Choroid plexus epithelial cell (primary cell): ENCODE results near the gene PELO.
"Not testable (repeated sequence)": the region's sequence is repeated elsewhere in the genome, so short reads cannot be mapped to it uniquely, and the experiment has no call there.

Experiments used
- DNase-seq: peaks from one replicate; pipeline ENCODE4 v3.0.0-alpha.2; 2010; ENCODE audit warnings: low read depth
- H3K4me3 ChIP-seq: 2 replicates; pipeline ENCODE4 v1.5.1; 2011; ENCODE audit warnings: low read depth, mild to moderate bottlenecking, control low read depth, low read length, moderate library complexity
- CTCF ChIP-seq: conservative IDR thresholded peaks from 2 replicates; pipeline ENCODE4 v1.5.1; 2011; ENCODE audit warnings: low read depth, mild to moderate bottlenecking, control low read depth, inconsistent platforms, low read length, moderate library complexity

The PELO gene

GRCh38 chr5:52810426-52810825, 22.7 kb downstream of the PELO start:
- DNase-seq = no peak
- TF ChIP-seq CTCF = no peak
- H3K4me3 ChIP-seq = no peak overlapping the region

DNA sequence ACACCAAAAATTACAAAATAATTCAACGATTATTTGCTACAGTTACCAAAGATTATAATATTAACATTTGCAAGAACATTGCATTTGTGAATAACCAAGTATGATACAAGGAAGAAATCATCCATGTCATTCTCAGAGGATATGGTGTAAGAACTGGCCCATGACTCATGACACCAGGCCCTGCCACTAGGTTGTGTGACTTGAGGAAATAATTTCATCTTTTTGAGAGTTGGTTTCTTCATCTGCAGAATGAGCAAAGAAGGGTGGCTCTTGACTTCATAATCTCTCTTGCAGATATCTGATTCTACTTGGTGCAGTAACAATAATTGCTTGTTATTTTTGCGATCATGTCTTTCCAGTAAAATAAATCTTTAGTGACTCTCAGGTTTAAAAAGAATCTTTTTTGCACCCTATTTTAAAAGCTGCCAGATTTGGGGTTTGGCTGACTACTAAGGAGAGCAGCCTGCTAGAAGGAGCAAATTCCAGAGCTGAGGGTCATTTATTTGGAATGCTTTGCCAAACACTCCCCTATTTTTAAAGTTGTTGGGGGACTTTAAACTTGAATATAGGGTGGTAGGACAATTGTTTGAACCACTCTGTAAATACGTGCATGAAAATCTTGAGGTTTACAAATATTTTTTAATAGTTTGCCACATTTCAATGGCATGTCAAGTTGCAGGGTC, 23.5 kb downstream of the PELO start:
- DNase-seq = peak; percentile 66
- no peak overlapping the region for H3K4me3 ChIP-seq

DNA sequence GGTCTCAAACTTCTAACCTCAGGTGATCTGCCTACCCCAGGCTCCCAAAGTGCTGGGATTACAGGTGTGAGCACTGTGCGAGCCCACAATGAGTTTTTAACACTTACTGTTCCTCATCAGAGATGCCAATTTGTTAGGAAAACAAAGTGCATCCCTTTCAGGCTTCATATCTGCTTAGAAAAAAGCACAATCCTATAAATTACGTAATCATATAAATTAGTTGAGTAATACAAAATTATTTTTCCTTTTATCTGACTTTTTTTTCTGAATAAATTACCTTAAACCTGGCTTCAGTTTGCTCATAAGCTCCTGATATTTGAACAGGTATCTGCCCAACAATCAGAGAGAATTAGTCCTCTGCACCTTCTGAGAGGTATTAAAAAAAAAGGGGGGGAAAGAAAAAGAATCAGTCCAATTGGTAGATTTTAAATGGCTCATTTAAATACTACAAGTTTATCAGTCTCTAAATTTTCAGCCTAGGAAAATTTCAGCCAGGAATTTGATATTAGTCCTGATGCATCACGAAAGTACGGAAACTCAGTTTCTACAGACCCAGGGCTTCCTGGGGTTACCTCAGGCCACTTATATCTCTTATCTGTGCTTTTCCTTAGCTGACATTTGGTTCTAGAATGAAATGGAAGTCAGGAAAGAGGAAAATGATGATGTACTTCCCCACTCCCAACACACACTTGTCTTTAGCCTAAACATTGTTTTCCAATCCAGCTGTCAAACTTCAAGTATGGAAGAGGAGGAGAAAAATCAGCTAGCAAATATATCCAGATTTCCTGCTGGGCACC, 26.8 kb downstream of the PELO start:
- no peak for TF ChIP-seq CTCF
- DNase-seq = no peak
- H3K4me3 ChIP-seq = no peak overlapping the region

More for the DNA sequence above, 23.5 kb downstream of the PELO start:
- no peak for TF ChIP-seq CTCF

- DNase-seq = no peak
- TF ChIP-seq CTCF = no peak
- H3K4me3 ChIP-seq = no peak overlapping the region
Observed at GRCh38 chr5:52817818-52818217, 30.1 kb downstream of the PELO start.

- H3K4me3 ChIP-seq = no peak overlapping the region
- DNase-seq = no peak
- no peak for TF ChIP-seq CTCF
Observed at GRCh38 chr5:52818360-52818759, 30.6 kb downstream of the PELO start.

DNA sequence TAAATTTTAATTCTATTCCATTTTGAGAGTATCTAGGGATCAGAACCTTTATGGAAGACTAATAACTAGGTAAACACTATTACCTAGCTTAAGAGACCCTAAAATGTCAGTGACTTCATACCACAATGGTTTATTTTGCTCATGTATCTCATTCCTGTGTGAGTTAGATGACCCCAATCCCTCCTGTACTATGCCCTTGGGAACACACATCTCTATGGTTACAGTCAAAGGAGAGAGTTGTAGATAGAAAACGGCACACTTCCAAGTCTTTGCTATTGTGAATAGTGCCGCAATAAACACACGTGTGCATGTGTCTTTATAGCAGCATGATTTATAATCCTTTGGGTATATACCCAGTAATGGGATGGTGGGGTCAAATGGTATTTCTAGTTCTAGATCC, 31.1 kb downstream of the PELO start:
- not testable (repeated sequence) for H3K4me3 ChIP-seq, DNase-seq

- no peak for TF ChIP-seq CTCF
- DNase-seq = no peak
- H3K4me3 ChIP-seq = no peak overlapping the region
Observed at GRCh38 chr5:52821901-52822300, 34.2 kb downstream of the PELO start.
